GM19193 (cell line): Measurements from ENCODE around the gene PPFIA1.

Experiments used
- POLR2A ChIP-seq: IDR thresholded peaks from 4 replicates; pipeline ENCODE4 v1.6.1; 2011; ENCODE audit not compliant: insufficient read depth, insufficient read length; ENCODE audit errors: extremely low read depth

The PPFIA1 gene

DNA sequence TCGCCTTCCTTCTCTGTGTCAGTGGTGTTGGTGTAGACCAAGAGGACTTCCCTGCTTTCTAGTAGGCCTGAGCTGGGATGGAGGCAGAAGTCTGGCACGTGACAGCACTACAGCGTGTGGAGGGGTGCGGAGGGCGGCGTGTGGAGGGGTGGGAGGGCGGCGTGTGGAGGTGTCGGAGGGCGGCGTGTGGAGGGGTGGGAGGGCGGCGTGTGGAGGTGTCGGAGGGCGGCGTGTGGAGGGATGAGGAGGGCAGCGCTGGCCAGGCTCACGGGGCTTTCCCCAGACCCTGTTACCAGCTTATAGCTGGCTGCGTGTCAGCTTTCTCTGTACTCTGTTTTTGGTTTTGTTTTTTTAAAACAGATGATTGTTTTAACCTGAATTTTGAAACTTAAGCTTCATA lies 82.1 kb downstream of the PPFIA1 start:
- no peak for TF ChIP-seq POLR2A

GRCh38 chr11:70353329-70353728 lies 82.8 kb downstream of the PPFIA1 start:
- TF ChIP-seq POLR2A, result no peak

DNA sequence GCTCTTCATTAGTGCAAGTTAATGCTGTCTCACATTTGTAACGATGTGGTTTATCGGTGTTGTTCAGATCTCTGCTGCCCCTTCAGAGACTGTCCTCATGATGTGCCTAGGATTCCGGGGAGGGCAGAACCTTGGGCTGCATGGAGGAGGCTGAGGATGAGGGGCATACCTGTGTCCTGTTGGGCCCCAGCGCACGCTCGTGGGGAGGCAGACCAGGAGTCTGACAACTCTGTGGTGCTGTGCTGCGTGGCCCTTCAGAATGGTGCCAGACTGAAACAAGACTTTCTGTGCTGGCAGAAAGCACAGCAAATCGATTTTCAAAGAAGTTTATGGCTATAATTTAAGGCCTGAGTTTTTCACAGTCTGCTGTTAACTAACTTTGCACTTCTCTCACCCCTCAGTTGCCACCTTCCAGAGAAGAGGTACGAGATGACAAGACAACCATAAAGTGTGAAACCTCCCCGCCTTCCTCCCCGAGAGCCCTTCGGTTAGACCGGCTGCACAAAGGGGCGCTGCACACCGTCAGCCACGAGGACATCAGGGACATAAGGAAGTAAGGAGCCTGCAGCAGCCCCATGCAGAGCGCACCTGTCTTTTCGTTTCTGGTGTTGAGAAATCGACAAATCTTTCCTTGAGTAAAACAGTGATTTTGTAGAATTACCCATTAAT lies 83.5 kb downstream of the PPFIA1 start:
- TF ChIP-seq POLR2A, result no peak

DNA sequence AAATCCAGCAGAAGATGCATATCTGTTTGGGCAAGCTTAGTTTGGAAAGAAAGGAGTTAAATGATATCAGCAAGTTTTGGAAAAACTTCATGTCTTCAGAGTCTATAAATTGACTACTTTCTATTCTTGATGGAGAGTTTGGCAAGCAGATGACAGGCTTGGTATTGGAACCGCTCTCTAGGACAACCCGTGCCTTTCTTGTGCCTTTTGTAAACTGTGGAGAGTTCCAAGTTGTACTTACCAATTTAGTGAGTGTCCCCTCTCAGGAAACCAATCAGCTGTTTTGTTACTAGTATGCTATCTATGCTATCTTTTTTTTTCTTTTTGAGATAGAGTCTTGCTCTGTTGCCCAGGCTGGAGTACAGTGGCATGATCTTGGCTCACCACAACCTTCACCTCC lies 84.1 kb downstream of the PPFIA1 start:
- no peak for TF ChIP-seq POLR2A

- no peak for TF ChIP-seq POLR2A
Measured at GRCh38 chr11:70358753-70359152, 88.3 kb downstream of the PPFIA1 start.

DNA sequence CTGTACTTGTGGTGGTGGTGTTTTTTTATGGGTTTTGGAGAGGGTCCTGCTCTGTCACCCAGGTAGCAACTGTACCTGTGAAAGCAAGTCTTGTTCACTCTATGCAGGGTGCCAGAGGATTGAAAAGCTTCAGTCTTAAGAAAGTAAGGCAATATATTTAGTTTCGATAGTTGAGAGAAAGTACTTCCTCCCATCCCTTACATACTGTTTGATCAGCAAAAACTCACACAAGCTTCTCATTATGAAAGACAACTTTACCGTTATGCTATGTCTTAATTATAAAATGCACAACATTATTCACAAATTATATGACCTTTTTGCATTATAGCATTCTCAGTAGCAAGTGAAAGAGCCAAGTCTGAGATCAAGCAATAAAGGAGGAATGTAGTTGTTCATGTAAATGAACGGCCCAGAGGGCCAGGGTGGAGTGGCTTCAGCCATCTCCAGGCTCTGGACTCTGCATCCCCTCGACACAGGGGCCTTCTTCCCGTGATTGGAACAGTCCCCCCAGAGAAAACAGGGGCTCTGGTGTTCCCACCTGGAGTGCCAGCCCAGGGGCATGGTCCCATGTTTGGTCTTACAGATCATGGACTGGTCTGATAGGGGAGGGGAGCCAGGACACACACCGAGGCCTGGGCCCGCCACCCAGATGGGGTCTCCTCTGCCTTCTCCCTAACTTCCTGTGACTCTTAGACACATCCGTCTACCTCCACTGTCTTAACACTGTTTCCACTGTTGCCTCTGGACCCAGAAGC lies 89.1 kb downstream of the PPFIA1 start:
- no peak for TF ChIP-seq POLR2A

- no peak for TF ChIP-seq POLR2A
Measured at GRCh38 chr11:70360211-70360610, 89.7 kb downstream of the PPFIA1 start.

DNA sequence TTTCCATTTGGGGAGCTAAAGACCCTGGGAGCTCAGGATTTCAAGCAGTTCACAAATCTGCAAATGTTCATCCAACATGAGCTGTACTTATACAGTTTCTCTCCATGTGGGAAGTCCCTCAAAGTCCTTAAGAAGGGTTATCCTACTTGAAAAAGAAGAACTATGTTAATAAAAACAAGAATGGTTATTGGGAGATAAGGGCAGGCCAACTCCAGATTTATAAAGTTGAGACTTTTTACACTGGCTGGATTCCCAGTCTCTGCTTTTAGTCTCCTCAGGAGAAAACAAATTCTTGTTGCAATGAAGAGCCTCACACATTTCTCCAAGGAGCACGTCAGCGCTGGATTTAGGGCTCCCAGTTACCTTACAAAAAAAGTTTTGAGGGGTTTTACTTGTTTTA lies 93.7 kb downstream of the PPFIA1 start:
- TF ChIP-seq POLR2A, result no peak

GRCh38 chr11:70364745-70365543 lies 94.5 kb downstream of the PPFIA1 start:
- TF ChIP-seq POLR2A, result no peak

DNA sequence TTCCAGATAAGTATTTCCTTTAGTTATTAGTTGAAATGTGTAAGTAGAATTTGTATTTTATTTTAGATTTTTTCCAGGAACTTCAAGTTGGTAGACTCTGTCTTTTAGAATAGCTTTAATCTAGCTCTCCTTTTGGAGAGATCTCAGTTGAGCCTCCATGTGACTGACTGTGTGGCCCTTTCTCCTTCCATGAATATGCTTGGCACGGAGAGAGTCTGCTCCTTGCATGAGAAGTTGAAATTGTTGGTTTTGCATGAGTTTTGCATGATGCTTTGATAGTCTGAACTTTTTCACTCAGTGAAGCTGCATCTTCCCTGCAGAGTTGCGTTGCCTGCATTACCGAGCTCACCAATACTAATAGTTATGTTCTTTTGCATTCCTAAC lies 95.0 kb downstream of the PPFIA1 start:
- no peak for TF ChIP-seq POLR2A

DNA sequence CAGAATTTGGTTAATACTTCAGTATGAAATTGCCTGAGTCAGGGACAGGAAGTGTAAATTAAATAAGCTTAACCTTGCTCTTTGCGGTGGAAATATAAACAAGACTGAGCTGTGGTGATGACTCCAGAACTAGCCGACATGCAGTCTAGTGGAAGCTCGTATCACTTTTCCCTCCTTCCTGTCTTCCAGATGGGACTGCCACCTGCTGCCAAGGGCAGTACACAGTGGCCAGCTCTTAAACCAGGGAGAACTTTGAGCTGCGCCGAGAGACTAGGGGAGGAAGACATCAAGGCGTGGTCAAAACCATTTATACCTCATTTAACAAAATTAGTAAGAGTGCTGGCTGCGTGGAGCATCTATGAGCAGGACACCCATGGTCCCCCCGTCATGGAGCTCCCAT lies 96.6 kb downstream of the PPFIA1 start:
- no peak for TF ChIP-seq POLR2A

DNA sequence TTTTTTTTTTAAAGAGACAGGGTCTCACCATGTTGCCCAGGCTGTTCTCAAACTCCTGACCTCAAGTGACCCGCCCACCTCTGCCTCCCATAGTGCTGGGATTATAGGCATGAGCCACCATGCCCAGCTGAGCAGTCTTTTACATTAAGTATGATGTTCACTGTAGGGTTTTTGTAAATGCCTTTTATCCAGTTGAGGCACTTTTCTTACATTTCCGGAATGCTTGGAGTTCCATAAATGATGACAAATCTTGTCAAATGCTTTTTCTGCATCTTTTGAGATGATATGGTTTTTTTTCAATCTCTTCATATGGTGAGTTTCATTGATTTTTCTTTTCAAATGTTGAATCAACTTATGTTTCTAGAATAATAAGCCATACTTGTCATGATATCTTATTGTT lies 98.5 kb downstream of the PPFIA1 start:
- TF ChIP-seq POLR2A, result no peak

DNA sequence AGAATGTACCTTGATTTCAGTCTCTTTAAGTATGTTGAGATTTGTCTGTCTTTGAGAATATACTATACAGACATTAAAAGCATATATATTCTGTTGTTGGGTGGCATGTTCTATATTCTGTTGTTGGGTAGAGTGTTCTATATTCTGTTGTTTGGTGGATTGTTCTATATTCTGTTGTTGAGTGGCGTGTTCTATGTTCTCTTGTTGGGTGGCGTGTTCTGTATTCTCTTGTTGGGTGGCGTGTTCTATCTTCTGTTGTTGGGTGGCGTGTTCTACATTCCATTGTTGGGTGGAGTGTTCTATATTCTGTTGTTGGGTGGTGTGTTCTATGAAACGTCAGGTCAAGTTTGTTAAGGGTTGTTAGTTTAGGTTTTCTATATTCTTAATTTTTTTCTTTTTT lies 100.8 kb downstream of the PPFIA1 start:
- no peak for TF ChIP-seq POLR2A

DNA sequence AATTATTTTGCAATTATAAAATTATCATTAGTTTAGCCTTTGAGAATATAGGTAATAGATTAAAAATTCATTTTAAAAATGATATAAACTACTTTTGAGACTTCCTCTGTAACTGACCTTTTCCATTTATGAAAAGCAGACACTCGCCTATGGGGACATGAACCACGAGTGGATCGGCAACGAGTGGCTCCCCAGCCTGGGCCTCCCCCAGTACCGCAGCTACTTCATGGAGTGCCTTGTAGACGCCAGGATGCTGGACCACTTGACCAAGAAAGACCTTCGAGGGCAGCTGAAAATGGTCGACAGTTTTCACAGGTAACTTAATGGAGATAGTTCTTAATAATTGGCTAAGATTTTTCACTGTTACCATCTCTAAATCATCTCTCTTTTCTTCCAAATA lies 101.6 kb downstream of the PPFIA1 start:
- no peak for TF ChIP-seq POLR2A

DNA sequence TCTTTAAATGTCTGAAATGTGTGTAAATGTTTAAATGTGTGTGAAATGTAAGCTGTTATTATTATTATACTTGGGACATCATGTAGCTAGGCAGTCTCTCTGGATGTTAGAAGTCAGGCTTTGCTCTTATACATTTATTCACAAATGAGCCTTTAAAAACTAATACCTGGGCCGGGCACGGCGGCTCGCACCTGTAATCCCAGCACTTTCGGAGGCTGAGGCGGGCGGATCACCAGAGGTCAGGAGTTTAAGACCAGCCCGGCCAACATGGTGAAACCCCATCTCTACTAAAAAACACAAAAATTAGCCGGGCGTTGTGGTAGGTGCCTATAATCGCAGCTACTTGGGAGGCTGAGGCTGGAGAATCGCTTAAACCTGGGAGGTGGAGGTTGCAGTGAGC lies 106.1 kb downstream of the PPFIA1 start:
- TF ChIP-seq POLR2A, result no peak

DNA sequence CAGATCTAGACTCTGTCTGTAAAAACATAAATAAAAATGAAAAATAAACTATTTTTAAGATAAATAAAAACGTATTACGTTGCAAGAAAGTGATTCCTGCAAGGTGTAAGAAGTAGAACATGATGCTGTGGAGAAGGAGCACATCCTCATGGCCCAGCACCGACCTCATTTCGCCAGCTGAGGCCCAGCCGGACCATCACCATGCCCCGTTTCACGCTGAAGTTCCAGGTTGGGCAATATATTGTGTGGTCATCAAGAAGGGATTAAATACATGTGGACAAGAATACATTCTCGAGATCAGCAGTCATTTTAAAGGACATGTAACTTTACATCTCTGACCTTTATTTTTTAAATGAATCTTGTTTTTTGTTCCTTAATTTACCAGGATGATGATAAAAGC lies 107.2 kb downstream of the PPFIA1 start:
- no peak for TF ChIP-seq POLR2A

DNA sequence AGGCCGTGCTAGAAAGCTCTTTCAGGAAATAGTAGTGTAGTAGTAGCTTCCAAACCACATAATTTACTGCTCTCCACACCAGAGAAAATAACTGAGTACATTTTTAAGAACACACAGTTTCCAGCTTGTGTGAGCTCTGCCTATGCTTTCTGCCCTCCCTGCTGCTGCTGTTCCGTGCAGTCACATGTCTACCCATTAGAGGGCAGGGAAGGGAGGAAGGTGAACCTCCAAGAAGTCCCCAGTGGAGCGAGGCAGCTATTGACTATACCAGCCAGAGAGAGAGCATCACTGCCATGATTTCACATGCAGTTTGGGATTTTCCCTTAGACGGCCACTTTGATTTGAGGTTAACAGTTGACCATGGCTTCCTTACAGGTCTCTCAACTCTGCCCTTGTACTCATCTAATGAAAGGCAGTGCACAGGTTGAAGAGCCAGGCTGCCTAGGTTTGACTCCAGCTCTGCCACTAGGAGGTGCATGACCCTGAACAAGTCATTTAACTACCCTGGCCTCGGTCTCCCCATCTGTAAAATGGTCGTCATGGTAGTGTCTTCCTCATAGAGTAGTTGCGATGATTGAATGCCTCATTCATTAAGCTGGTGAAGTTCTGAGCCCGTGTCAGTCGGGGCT lies 108.1 kb downstream of the PPFIA1 start:
- TF ChIP-seq POLR2A, result no peak
